Hepatocyte (in vitro differentiated cells): ENCODE measurements around the gene RNLS. TPM values are rescaled to one million over a fixed set of nuclear protein-coding genes. Genes with fewer than 3 reads are reported as not detected.
"Not testable (repeated sequence)": the region's sequence is repeated elsewhere in the genome, so short reads cannot be mapped to it uniquely, and the experiment has no call there.

ENCODE experiments used
- DNase-seq: peaks from one replicate; pipeline ENCODE4 v3.0.0-alpha.2; 2016; ENCODE audit warnings: low spot score
- H2AFZ ChIP-seq: fragments of 200-600 bp; sonication (generic); 2 replicates; pipeline ENCODE4 v1.6.0; 2016; ENCODE audit warnings: antibody characterized with exemption, mild to moderate bottlenecking
- H3K27ac ChIP-seq: fragments of 200-600 bp; sonication (generic); 2 replicates; pipeline ENCODE4 v1.5.1; 2016; ENCODE audit warnings: mild to moderate bottlenecking
- H3K27me3 ChIP-seq: fragments of 200-600 bp; sonication (generic); 2 replicates; pipeline ENCODE4 v1.6.1; 2016
- H3K36me3 ChIP-seq: fragments of 200-600 bp; sonication (generic); replicated peaks from 2 replicates; pipeline ENCODE4 v1.5.1; 2016; ENCODE audit warnings: low read depth; ENCODE audit not compliant: insufficient read depth
- H3K4me1 ChIP-seq: fragments of 200-600 bp; sonication (generic); 2 replicates; pipeline ENCODE4 v1.5.1; 2016; ENCODE audit warnings: mild to moderate bottlenecking, moderate library complexity; ENCODE audit not compliant: insufficient read depth
- H3K4me2 ChIP-seq: fragments of 200-600 bp; sonication (generic); 2 replicates; pipeline ENCODE4 v1.6.0; 2016
- H3K4me3 ChIP-seq: fragments of 200-600 bp; sonication (generic); 2 replicates; pipeline ENCODE4 v1.5.1; 2016; ENCODE audit warnings: mild to moderate bottlenecking
- H3K79me2 ChIP-seq: fragments of 200-600 bp; sonication (generic); 2 replicates; pipeline ENCODE4 v1.6.0; 2017; ENCODE audit warnings: mild to moderate bottlenecking
- H3K9me2 ChIP-seq: fragments of 200-600 bp; sonication (generic); replicated peaks from 2 replicates; pipeline ENCODE4 v1.6.0; 2017; ENCODE audit warnings: mild to moderate bottlenecking; ENCODE audit not compliant: insufficient read depth
- H3K9me3 ChIP-seq: fragments of 200-600 bp; sonication (generic); 2 replicates; pipeline ENCODE4 v1.5.1; 2016; ENCODE audit warnings: low read depth, mild to moderate bottlenecking
- H4K20me1 ChIP-seq: fragments of 200-600 bp; sonication (generic); 2 replicates; pipeline ENCODE4 v1.6.0; 2016; ENCODE audit warnings: mild to moderate bottlenecking; ENCODE audit not compliant: insufficient read depth, poor library complexity, severe bottlenecking
- EZH2 ChIP-seq: fragments of 200-600 bp; sonication (generic); IDR thresholded peaks from 2 replicates; pipeline ENCODE4 v1.6.1; 2016; ENCODE audit warnings: antibody characterized with exemption, mild to moderate bottlenecking, borderline replicate concordance
- EZH2phosphoT487 ChIP-seq: fragments of 200-600 bp; sonication (generic); IDR thresholded peaks from one replicate; pipeline ENCODE4 v1.6.1; 2018; ENCODE audit warnings: antibody characterized with exemption, mild to moderate bottlenecking, low read depth, moderate library complexity; ENCODE audit not compliant: unreplicated experiment, severe bottlenecking
- WGBS: methylation state at CpG from one replicate; pipeline ENCODE4 v1.1.6; 2016; ENCODE audit warnings: low lambda C conversion rate; ENCODE audit errors: missing lambda C conversion rate; 5-methylcytosine and 5-hydroxymethylcytosine counted together
- polyA plus RNA-seq: library from polyadenylated mRNA; unstranded; fragments of >200 nt; fragmentation: Nextera tagmentation; extraction: Ambion mirVana; gene quantifications from 2 replicates; pipeline ENCODE4 v1.2.1, GENCODE V29; 2016
- total RNA-seq: library from RNA; depleted of rRNA; stranded (reverse); fragments of >200 nt; gene quantifications from 2 replicates; pipeline ENCODE4 v1.2.3, GENCODE V29; 2014
- TF ChIP-seq, protein P1 (sequence below): fragments of 200-600 bp; sonication (generic); IDR thresholded peaks from 2 replicates; pipeline ENCODE4 v1.5.1; 2016; ENCODE audit warnings: antibody characterized with exemption, mild to moderate bottlenecking; ENCODE audit not compliant: poor library complexity

Gene RNLS
- total and polyA plus RNA-seq, 2 experiments from 2014 or later = 12.8 to 14.9 TPM

GRCh38 chr10:88490231-88490980 is 92.7 kb downstream of the RNLS start:
- Histone ChIP-seq H3K79me2 (no peaks in the 10 kb centered on the region), H3K9me3 (no peaks in the 10 kb centered on the region), H3K36me3 (no peaks in the 10 kb centered on the region), H4K20me1 (no peaks in the 10 kb centered on the region), H3K4me3 (no peak overlapping the region), H2AFZ (no peak overlapping the region), H3K4me2 (no peak overlapping the region), H3K27ac (no peak overlapping the region), H3K9me2 (no peaks in the 10 kb centered on the region), H3K4me1 (no peaks in the 10 kb centered on the region), H3K27me3 (no peaks in the 10 kb centered on the region)
- DNase-seq = no peak
- 62% methylated on average over 4 of the region's 4 CpGs for WGBS
- TF ChIP-seq EZH2 (no peak), EZH2phosphoT487 (no peak)
- TF ChIP-seq, protein P1, sequence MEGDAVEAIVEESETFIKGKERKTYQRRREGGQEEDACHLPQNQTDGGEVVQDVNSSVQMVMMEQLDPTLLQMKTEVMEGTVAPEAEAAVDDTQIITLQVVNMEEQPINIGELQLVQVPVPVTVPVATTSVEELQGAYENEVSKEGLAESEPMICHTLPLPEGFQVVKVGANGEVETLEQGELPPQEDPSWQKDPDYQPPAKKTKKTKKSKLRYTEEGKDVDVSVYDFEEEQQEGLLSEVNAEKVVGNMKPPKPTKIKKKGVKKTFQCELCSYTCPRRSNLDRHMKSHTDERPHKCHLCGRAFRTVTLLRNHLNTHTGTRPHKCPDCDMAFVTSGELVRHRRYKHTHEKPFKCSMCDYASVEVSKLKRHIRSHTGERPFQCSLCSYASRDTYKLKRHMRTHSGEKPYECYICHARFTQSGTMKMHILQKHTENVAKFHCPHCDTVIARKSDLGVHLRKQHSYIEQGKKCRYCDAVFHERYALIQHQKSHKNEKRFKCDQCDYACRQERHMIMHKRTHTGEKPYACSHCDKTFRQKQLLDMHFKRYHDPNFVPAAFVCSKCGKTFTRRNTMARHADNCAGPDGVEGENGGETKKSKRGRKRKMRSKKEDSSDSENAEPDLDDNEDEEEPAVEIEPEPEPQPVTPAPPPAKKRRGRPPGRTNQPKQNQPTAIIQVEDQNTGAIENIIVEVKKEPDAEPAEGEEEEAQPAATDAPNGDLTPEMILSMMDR = no peak

- WGBS = 63% methylated on average over 1 of the region's 1 CpG
- no peak overlapping the region for H3K4me2 ChIP-seq
- H3K4me3 ChIP-seq = no peak overlapping the region
- H3K79me2 ChIP-seq = no peaks in the 10 kb centered on the region
- no peaks in the 10 kb centered on the region for H3K4me1 ChIP-seq
- H3K27me3 ChIP-seq = no peaks in the 10 kb centered on the region
- no peaks in the 10 kb centered on the region for H3K36me3 ChIP-seq
- no peaks in the 10 kb centered on the region for H3K9me3 ChIP-seq
- H3K9me2 ChIP-seq = no peaks in the 10 kb centered on the region
- H4K20me1 ChIP-seq = no peaks in the 10 kb centered on the region
- H3K27ac ChIP-seq = no peak overlapping the region
- DNase-seq = no peak
- no peak overlapping the region for H2AFZ ChIP-seq
- TF ChIP-seq EZH2 (no peak), EZH2phosphoT487 (no peak)
- TF ChIP-seq, protein P1 = no peak
Measured at GRCh38 chr10:88489107-88489506, 94.0 kb downstream of the RNLS start.

DNA sequence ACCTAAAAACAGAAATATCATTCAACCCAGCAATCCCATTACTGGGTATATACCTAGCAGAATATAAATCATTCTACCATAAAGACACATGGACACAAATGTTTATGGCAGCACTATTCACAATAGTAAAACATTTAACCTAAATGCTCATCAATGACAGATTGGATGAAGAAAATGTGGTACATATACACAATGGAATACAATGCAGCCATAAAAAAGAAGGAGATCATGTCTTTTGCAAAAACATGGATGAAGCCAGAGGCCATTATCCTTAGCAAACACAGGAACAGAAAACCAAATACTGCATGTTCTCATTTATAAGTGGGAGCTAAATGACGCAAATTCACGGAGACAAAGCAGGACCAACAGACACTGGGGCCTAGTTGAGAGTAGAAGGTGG is 96.3 kb downstream of the RNLS start:
- DNase-seq, H3K9me3 ChIP-seq, H3K4me1 ChIP-seq, H4K20me1 ChIP-seq, H3K79me2 ChIP-seq, H3K27me3 ChIP-seq, H3K36me3 ChIP-seq, H3K4me2 ChIP-seq, H2AFZ ChIP-seq, H3K27ac ChIP-seq, H3K9me2 ChIP-seq, H3K4me3 ChIP-seq: not testable (repeated sequence)
- 100% methylated on average over 2 of the region's 2 CpGs for WGBS

GRCh38 chr10:88482220-88482619 is 100.9 kb downstream of the RNLS start:
- no peaks in the 10 kb centered on the region for H4K20me1 ChIP-seq
- no peak overlapping the region for H3K4me3 ChIP-seq
- WGBS = 90% methylated on average over 2 of the region's 2 CpGs
- H3K27me3 ChIP-seq = no peaks in the 10 kb centered on the region
- H3K9me3 ChIP-seq = no peaks in the 10 kb centered on the region
- TF ChIP-seq, protein P1 = no peak
- no peak for TF ChIP-seq EZH2phosphoT487
- TF ChIP-seq EZH2 = no peak
- no peak for DNase-seq
- no peak overlapping the region for H3K4me2 ChIP-seq
- no peaks in the 10 kb centered on the region for H3K4me1 ChIP-seq
- H3K9me2 ChIP-seq = no peaks in the 10 kb centered on the region
- H3K27ac ChIP-seq = no peak overlapping the region
- H3K79me2 ChIP-seq = no peaks in the 10 kb centered on the region
- no peaks in the 10 kb centered on the region for H3K36me3 ChIP-seq
- H2AFZ ChIP-seq = no peak overlapping the region
